GM21576 (cell line): Measurements from ENCODE around the gene SMARCD1.
"Not testable (repeated sequence)": the region's sequence is repeated elsewhere in the genome, so short reads cannot be mapped to it uniquely, and the experiment has no call there.

Source experiments
- ATAC-seq: cut with Tn5 transposase; IDR thresholded peaks from one replicate; pipeline ENCODE4 v1.9.1; 2021; ENCODE audit warnings: mild to moderate bottlenecking, moderate library complexity; ENCODE audit not compliant: unreplicated experiment

Gene SMARCD1

DNA sequence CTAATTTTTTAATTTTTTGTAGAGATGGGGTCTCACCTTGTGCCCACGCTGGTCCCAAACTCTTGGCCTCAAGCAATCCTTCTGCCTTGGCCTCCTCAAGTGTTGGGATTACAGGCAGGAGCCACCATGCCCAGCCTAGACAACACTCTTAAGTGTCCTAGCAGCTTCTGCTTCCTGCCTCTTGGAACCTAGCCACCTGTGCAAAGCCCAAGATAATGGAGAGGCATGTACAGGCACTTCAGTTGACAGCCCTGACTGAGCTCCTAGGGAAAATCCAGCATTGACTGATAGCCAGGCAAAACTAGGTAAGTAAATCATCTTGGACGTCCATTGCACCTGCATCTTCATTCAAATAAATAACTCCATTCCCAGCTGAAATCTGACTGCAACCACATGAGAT, 42.4 kb downstream of the SMARCD1 start:
- no peak for ATAC-seq

GRCh38 chr12:50129290-50129689, 44.1 kb downstream of the SMARCD1 start:
- ATAC-seq: no peak

- ATAC-seq: no peak
Observed at GRCh38 chr12:50132505-50133135, 47.5 kb downstream of the SMARCD1 start.

DNA sequence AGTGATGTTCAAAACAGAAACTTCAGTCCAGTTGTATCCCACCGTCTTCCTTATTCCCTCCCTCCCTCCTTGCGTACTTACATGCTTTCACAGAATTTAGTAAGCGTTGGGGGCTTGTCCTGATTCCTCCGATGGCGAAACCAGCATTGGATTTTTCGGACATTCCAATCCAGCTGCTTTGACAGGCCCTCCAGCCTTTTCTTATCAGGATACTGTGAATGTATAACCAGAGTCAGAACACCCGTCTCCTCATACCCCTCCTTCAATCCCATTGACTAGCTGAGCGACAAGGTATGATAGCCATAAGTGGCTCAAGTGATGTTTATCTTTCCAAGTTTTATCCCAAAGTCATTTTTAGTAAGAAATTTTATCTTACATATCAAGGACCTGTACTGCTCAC, 57.9 kb downstream of the SMARCD1 start:
- ATAC-seq: no peak

DNA sequence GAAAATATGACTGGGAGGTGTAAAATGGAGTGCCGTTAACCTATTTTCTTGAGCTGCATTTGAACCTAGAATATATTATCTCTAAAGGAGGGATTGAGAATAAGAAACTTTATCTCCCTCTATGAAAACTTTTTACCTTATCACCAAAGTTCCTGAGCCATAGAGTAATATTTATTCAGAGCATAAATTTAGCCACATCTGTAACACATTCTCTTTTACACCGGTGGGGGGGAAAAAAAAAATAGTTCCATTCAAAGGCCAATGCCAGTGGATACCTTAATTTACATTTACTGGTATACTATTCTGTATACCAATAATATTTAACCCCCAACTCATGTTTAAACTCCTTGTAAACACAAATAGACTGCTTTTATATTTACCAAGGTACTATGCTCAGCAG, 60.3 kb downstream of the SMARCD1 start:
- ATAC-seq: no peak

GRCh38 chr12:50147281-50147680, 62.1 kb downstream of the SMARCD1 start:
- no peak for ATAC-seq

DNA sequence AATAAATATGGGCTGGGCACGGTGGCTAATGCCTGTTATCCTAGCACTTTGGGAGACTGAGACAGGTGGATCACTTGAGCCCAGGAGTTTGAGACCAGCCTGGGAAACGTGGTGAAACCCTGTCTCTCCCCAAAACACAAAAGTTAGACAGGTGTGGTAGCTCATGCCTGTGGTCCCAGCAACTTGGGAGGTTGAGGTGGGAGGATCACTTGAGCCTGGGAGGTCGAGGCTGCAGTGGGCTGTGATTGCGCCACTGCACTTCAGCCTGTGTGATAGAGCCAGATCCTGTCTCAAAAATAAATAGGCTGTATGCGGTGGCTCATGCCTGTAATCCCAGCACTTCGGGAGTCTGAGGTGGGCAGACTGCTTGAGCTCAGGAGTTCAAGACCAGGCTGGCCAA, 62.9 kb downstream of the SMARCD1 start:
- ATAC-seq: not testable (repeated sequence)

DNA sequence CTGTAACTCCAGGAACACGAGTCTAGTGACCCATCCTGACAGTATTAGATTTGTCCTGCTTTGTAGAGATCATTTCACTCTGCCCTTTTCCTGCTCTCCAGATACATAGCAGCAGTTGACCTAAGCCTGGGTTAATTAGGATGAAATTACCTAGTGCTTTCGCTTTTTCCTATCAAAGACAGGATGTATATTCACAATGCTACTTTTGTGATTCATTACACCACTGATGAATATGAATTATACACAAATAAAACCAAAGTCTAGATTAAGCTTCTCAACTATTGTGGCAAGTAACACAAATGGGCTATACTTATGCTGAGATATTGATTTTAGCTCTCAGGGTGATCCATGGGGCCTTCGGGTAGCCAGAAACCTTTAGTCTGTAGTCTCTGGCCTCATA, 64.2 kb downstream of the SMARCD1 start:
- no peak for ATAC-seq
